ENCODE results near the gene ANTXR1.

ANTXR1 gene

DNA sequence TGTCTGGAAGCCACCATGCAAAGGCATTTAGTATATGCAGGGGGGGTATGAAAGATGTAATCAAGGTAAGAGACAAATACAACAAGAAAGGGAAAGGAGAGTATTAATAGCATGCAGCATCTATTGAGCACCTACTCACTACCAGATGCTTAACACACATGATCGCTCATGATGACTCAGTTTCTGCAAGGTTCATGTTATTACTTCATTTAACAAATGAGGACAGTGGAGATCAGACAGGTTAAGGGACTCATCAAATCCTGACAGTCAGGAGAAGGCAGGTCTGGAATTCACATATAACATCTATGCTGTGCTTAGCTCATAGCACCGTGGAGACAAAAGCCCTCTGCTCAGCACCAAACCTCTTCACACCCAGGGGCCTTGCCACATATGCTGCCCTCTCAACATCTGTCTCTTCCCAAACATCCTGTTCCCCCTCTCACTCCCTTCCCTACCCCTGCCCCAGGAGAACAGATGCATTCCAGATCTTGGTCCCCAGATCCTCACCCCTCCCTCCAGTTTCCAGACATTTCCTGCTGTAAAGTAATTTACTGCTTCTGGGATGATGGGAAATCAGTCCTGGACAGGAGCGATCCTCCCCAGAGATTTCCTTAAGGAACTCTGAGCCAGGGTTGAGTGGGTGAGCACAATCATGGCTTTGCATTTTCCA is 155.3 kb downstream of the ANTXR1 start:
- no peak overlapping the region for H3K4me3 ChIP-seq (ENCODE audit: low read length)
- TF ChIP-seq, protein P1, sequence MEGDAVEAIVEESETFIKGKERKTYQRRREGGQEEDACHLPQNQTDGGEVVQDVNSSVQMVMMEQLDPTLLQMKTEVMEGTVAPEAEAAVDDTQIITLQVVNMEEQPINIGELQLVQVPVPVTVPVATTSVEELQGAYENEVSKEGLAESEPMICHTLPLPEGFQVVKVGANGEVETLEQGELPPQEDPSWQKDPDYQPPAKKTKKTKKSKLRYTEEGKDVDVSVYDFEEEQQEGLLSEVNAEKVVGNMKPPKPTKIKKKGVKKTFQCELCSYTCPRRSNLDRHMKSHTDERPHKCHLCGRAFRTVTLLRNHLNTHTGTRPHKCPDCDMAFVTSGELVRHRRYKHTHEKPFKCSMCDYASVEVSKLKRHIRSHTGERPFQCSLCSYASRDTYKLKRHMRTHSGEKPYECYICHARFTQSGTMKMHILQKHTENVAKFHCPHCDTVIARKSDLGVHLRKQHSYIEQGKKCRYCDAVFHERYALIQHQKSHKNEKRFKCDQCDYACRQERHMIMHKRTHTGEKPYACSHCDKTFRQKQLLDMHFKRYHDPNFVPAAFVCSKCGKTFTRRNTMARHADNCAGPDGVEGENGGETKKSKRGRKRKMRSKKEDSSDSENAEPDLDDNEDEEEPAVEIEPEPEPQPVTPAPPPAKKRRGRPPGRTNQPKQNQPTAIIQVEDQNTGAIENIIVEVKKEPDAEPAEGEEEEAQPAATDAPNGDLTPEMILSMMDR (IDR thresholded peaks at IDR 0.05; ENCODE audit: insufficient read depth, low read depth, low read length, missing control alignments): no peak
- peak; percentile 64 for DNase-seq (ENCODE audit: low read depth)

DNA sequence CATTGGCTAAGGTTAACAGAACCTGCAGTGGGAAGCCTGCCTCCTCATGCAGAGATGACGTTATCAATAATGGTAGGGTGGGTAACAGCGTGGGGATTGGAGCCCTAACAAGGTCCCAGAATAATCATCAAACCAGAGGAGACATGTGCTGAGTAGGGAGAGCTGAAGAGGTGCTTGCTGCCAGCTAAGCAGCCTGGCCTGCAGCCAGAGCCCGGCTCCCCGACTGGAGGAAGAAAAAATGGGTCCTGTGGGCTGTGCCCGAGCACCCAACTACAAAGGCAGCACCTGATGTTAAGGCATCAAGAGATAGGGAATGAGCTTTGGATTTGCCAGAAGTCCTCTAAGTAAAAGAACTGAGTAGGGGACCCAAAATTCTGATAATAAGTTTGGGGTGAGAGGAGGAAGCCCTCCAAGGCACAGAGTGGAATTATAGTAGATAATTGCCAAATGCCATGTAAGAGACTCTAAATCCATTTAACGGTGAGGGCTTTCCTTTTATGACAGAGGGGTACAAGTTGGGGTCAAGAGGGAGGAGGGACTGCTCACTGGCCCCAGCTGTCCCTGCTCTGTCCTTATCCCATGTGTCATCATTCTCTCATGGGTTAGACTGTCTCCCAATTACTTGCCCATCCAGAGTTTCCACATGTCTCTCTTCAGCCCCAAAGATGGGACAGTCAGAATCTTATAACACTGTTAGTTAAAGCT is 156.1 kb downstream of the ANTXR1 start:
- no peak overlapping the region for H3K4me3 ChIP-seq (ENCODE audit: low read length)
- DNase-seq (ENCODE audit: low read depth): no peak
- TF ChIP-seq, protein P1 (IDR thresholded peaks at IDR 0.05; ENCODE audit: insufficient read depth, low read depth, low read length, missing control alignments): no peak

DNA sequence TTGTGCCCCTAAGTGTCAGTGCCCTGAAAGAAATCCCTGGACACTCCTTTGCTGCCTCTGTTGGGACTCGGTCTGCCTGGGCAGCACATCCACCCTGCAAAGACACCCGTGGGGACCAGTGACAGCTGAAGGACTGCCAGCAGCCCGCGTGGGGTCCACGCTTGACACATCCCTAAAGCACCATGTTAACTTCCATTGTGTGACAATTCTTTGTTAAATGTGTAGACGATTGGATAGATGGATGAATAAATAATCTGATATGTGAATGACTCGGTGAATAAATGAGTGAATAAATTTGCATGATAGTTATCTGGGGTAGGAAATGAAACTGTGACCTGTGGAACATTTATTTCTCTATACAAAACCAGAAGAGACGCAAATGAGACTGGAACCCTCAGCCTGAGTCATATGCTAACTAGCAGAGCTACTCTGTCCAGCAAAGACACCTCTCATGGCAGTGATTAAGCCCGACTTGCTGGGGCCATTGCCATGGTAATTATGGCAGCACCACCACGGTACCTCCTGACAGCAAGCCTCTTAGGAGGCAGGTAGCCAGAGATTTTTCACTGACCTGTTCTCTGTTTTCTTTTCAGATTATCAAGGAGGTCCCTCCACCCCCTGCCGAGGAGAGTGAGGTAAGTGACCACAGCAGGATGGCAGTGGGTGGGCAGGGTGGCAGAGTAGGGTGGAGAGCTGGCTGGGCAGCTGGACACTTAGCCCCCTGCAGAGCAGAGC is 156.8 kb downstream of the ANTXR1 start:
- TF ChIP-seq, protein P1 (IDR thresholded peaks at IDR 0.05; ENCODE audit: insufficient read depth, low read depth, low read length, missing control alignments): no peak
- H3K4me3 ChIP-seq (ENCODE audit: low read length): no peak overlapping the region
- no peak for DNase-seq (ENCODE audit: low read depth)

DNA sequence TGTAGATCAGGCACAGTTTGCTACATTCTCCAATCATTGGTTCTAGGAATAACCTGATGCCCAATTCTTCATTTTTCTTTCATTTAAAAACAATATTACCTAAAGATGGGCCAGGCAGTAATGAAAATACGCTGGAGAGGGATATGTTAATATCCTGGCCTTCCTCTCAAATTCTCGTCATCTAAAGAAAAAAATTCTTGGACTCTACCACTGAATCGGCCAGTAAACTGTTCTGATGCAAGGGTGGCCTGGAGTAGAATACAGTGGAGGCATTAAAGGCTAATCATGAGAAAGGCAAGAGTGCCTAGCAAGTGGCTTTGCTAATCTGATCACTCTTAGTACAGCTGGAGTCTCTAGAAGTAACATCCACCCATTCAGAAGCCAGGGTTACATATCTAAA is 157.7 kb downstream of the ANTXR1 start:
- DNase-seq (ENCODE audit: low read depth): no peak
- TF ChIP-seq, protein P1 (IDR thresholded peaks at IDR 0.05; ENCODE audit: insufficient read depth, low read depth, low read length, missing control alignments): no peak
- H3K4me3 ChIP-seq (ENCODE audit: low read length): no peak overlapping the region

DNA sequence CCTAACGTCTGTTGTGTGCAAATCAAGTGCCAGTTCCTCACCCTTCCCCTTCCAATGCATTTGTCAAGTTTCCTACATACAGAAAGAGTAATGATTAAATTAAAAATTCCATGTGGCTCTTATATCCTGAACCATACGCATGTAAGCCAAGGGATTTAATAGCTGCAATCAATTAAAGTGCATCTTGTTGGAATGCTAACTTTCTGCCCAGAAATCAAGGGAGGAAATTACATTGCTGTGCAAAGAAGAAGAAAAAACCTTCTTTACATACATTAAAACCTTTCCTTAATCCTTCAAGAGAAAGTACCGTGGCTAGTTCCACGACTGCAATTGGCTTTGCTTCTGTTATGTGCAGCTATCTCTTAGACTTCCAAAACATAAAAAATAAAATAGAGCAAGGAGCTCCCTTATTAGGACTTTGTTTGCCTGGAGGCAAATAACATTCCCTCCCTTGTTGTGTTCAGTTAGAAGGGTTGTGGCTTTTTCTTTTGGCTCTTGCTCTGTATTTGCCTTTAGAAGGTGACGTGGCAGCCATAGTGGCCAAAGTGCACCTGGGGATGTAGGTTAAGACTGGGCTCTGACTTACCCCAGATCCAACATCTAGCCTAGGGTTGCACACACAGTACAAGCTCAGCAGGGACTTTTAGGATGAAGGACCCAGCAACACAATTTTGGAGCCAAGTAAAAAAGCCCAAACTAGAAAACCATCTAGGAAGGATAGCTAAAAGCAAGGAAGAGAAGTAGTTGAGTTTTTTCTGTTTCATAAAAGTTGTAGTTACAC is 158.3 kb downstream of the ANTXR1 start:
- peak; percentile 16 for DNase-seq (ENCODE audit: low read depth)
- TF ChIP-seq, protein P1 (IDR thresholded peaks at IDR 0.05; ENCODE audit: insufficient read depth, low read depth, low read length, missing control alignments): no peak
- H3K4me3 ChIP-seq (ENCODE audit: low read length): no peak overlapping the region

DNA sequence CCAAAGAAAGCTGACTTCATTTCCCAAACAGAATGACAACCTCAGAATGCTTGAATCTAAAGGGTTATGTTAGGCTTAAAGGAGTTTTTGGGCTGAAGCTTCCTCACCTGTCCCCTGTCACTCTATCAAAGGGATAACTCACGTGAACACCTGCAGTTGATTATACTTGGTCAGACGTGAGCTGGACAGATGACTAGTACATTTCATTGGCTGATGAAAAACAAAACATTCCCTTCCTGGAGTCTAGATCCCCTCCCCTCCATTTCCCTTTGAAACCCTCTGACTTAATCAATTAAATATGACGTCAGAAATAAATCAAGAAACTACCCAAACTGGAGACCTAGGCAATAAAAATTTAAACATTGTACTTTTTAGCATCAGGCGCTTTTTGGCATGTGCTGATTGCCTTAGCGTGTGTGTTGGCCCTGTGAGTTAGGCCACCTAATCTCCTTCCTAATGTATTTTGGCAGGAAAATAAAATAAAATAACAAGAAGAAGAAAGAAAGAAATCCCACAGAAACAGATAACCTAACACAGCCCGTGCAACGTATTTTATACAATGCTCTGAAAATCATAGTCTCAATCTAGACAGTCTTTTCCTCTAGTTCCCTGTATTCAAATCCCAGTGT is 159.0 kb downstream of the ANTXR1 start:
- no peak overlapping the region for H3K4me3 ChIP-seq (ENCODE audit: low read length)
- DNase-seq (ENCODE audit: low read depth): no peak
- TF ChIP-seq, protein P1 (IDR thresholded peaks at IDR 0.05; ENCODE audit: insufficient read depth, low read depth, low read length, missing control alignments): no peak

All from epithelial cell of esophagus (primary cell).